Cardiac fibroblast (primary cell): ENCODE results near the gene MMS22L.

ENCODE experiments used
- DNase-seq, 2 donors: peaks; one replicate each; pipeline versions ENCODE4 v3.0.0 to v3.0.0-alpha.2; 2010; ENCODE audit warnings: low read depth in 2 of 2
- H3K4me3 ChIP-seq, 2 donors: replicated peaks in 1 of 2; 1 replicate in 1 of 2; 2 replicates in 1 of 2; pipeline ENCODE4 v1.5.1; 2011; ENCODE audit warnings: low read depth in 2 of 2, low read length in 2 of 2, mild to moderate bottlenecking in 2 of 2, moderate library complexity in 1 of 2
- TF ChIP-seq, protein P1 (sequence below): IDR thresholded peaks from one replicate; pipeline ENCODE4 v1.5.1; 2011; ENCODE audit warnings: low read depth, mild to moderate bottlenecking, low read length, inconsistent platforms

The MMS22L gene

DNA sequence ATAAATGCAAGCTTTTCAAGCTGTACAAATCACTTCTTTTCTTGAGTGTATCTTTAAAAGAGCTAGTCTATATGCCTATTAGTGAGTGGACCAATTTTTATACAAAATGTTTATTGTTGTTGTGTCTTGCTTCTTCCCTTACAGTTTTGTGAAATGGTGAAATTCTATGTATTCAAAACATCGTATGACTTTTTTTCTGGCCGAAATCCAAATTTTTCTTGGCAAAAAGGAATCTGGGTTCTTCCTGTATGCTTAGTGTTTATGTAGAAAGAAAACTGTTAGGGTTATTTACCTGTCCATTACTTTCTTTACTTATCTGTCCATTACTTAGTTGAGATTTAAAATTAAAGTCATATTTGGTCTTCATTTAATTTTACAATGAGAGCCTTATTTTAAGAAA lies 153.9 kb downstream of the MMS22L start:
- TF ChIP-seq, protein P1, sequence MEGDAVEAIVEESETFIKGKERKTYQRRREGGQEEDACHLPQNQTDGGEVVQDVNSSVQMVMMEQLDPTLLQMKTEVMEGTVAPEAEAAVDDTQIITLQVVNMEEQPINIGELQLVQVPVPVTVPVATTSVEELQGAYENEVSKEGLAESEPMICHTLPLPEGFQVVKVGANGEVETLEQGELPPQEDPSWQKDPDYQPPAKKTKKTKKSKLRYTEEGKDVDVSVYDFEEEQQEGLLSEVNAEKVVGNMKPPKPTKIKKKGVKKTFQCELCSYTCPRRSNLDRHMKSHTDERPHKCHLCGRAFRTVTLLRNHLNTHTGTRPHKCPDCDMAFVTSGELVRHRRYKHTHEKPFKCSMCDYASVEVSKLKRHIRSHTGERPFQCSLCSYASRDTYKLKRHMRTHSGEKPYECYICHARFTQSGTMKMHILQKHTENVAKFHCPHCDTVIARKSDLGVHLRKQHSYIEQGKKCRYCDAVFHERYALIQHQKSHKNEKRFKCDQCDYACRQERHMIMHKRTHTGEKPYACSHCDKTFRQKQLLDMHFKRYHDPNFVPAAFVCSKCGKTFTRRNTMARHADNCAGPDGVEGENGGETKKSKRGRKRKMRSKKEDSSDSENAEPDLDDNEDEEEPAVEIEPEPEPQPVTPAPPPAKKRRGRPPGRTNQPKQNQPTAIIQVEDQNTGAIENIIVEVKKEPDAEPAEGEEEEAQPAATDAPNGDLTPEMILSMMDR: no peak
- no peak overlapping the region for H3K4me3 ChIP-seq
- peak; percentile 34 to 57 for DNase-seq

DNA sequence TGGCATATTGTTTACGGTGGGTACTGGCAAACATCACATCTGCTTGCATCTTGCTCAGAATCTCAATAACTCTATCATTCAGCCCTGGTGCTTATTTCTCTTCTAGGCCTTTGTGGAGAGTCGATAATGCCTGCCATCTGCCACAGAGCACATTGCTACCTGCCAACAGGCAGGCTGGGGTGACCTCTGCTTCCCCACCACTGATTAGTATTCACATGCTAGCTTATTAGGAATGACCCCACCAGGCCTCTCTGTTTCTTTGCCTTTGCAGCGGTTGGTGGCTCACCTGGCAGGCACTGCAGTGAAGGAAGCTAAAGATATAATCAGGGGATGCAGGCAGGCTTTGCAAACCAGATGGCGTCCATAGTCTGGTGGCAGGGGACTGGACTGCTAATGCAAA lies 154.5 kb downstream of the MMS22L start:
- H3K4me3 ChIP-seq: no peak overlapping the region
- TF ChIP-seq, protein P1: no peak
- no peak for DNase-seq

DNA sequence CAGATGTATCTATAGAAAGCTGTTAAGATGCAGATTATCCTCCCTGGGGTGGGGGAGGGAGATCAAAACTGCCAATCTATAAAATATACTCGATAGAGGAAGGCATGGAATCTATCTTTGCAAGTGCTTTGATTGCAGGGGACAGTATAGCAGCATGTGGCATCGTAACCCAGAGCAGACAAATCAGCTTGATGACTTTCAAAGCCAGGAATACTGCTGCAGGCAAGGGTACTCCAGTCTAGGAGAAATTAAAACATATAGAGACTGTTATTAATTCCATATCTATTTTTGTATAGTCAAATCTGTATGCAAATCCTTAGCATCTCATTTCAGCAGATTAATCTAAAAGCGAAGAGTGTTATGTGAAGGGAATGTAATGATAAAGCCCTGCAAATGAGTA lies 159.4 kb downstream of the MMS22L start:
- TF ChIP-seq, protein P1: no peak
- H3K4me3 ChIP-seq: no peak overlapping the region

DNA sequence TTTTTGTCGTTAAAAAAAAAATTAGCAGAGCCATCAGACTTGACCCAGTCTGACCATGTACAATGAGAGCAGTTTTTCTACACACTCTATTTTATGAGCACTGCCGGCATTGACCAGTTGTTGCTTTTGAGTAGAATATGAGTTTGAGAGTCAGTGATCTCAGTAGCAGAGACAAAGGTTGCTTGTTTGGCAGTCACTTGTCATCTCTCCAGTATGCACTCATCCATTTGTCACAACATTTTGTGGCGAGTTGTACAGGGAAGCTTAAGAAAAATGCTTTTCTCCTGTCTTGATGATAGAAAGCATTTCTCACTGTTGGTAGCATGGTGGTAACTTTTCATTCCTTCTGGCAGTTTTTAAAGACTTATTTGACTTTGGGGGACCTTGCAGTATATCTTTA lies 159.9 kb downstream of the MMS22L start:
- no peak overlapping the region for H3K4me3 ChIP-seq
- TF ChIP-seq, protein P1: no peak
- no peak for DNase-seq

More for the DNA sequence above, 159.4 kb downstream of the MMS22L start:
- no peak for DNase-seq

DNA sequence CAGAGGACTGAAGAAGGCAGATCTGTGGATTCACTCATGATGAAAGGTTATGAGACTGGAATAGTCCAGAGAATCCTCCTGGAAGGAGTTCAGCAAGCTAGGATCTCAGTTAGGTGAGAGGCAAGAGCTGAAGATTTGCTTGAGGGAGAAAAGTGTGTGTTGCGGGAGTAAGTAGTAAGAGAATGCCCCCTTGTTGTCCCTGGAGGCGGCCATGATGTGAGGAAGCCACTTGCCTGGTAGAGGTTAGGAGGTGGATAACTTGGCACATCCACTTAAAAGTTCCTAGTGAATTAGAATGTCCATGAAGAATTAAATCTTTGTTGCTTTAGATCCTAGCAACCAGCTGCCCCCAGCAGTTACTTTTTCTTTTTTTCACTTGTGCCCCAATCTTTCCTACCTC lies 162.5 kb downstream of the MMS22L start:
- no peak overlapping the region for H3K4me3 ChIP-seq
- no peak for DNase-seq
- TF ChIP-seq, protein P1: no peak

DNA sequence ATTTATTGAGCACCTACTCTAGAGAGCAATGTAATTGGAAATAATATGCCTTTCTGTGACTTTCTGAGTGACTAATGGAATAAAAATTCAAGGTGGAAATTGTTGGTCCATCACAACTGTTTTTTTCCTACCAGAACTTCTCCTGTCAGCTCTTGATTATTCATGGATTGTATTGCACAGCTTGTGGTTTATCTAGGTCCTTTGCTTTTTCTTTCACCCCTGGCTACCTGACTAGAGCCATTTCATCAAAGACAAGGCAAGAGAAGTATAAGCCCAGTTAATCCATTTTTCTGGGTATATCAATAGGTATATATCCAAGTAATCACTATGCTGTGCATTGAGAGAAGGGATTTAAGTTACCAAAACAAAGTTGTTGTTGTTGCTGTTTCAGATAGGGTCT lies 168.4 kb downstream of the MMS22L start:
- no peak overlapping the region for H3K4me3 ChIP-seq
- no peak for DNase-seq
- TF ChIP-seq, protein P1: no peak

DNA sequence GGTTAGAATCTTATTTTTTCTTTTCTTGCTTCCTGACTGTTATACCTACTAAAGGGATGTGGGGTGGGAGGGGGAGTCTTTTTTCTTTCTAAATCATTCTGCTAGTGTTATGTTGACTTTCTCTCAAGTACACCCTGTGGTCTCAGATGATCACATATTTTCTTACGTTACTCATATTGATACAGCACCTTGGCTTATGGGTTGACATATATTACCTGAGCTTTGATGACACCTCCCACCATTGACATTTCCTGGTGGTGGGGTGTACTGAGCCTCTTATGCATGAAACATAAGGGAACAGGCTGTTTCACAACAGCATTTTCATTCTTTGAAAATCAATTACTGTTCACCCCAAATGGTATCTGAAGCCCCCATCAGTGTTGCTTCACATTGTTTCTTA lies 169.8 kb downstream of the MMS22L start:
- no peak for DNase-seq
- H3K4me3 ChIP-seq: no peak overlapping the region
- TF ChIP-seq, protein P1: no peak
